ENCODE measurements around the gene TOR1AIP1. TPM values are rescaled to one million over a fixed set of nuclear protein-coding genes. Genes with fewer than 3 reads are reported as not detected.
A peak's percentile ranks its signal among the peaks of the same experiment; 100 is the strongest.
"Not testable (repeated sequence)": the region's sequence is repeated elsewhere in the genome, so short reads cannot be mapped to it uniquely, and the experiment has no call there.

The TOR1AIP1 gene
- total RNA-seq: 10 to 100 TPM; 59.8 to 65.9 (median 65.4) TPM
- 31.6 TPM for polyA plus RNA-seq
- long read RNA-seq, donor 1, full-length matches to known transcripts: 33 of 42 reads
- long read RNA-seq, donor 1, partial matches to known transcripts: 6 of 42 reads
- long read RNA-seq, donor 1, other reads (novel, unspliced or antisense): 3 of 42 reads
- long read RNA-seq, donor 2, full-length matches to known transcripts: 10 of 12 reads
- long read RNA-seq, donor 2, partial matches to known transcripts: 0 of 12 reads
- long read RNA-seq, donor 2, other reads (novel, unspliced or antisense): 2 of 12 reads
- long read RNA-seq, donor 3, full-length matches to known transcripts: 54 of 77 reads
- long read RNA-seq, donor 3, partial matches to known transcripts: 20 of 77 reads
- long read RNA-seq, donor 3, other reads (novel, unspliced or antisense): 3 of 77 reads
- long read RNA-seq, donor 4, full-length matches to known transcripts: 17 of 21 reads
- long read RNA-seq, donor 4, partial matches to known transcripts: 1 of 21 reads
- long read RNA-seq, donor 4, other reads (novel, unspliced or antisense): 3 of 21 reads

- peak within 1 kb of the TSS; percentile 64 for H3K4me3 ChIP-seq (ENCODE audit: low read length)
- no peaks in the 10 kb centered on the region for H3K9me3 ChIP-seq (ENCODE audit: control insufficient read depth, low read length)
- intact Hi-C loops (cut with DNase I): loop anchor here in 1 of 4 donors (10.0 kb wide), 1 partner anchor 72 kb away; the partner anchor contains the start of gene CEP350
- no peaks in the 10 kb centered on the region for H3K4me1 ChIP-seq (ENCODE audit: control insufficient read depth, insufficient read depth, low read length)
- H3K27ac ChIP-seq (ENCODE audit: low read length): peak within 1 kb of the TSS; percentile 97
- peak; percentile 96 to 97 for ATAC-seq
- DNase-seq: peak; percentile 98 to 99 (median 99)
- no peaks in the 10 kb centered on the region for H3K27me3 ChIP-seq (ENCODE audit: control insufficient read depth, insufficient read depth)
- under 1% methylated on average over 72 of the region's 72 CpGs for WGBS
These were observed at the start of gene TOR1AIP1 for GRCh38 chr1:179882253-179883039. TOR1AIP1 (plus strand) TSS chr1:179882285; CDS start chr1:179882503, 218 bp downstream.

GRCh38 chr1:179836686-179837445, 45.2 kb upstream of the TOR1AIP1 start:
- DNase-seq; H3K4me3 ChIP-seq (ENCODE audit: low read length); H3K27me3 ChIP-seq (ENCODE audit: control insufficient read depth, insufficient read depth); H3K9me3 ChIP-seq (ENCODE audit: control insufficient read depth, low read length); H3K4me1 ChIP-seq (ENCODE audit: control insufficient read depth, insufficient read depth, low read length); ATAC-seq; intact Hi-C loops (cut with DNase I); H3K27ac ChIP-seq (ENCODE audit: low read length): not testable (repeated sequence)
- WGBS: 96% methylated on average over 38 of the region's 38 CpGs

- intact Hi-C loops (cut with DNase I): no loop called here
- no peaks in the 10 kb centered on the region for H3K27me3 ChIP-seq (ENCODE audit: control insufficient read depth, insufficient read depth)
- WGBS: 84% methylated on average over 3 of the region's 3 CpGs
- H3K4me3 ChIP-seq (ENCODE audit: low read length): no peak overlapping the region
- no peaks in the 10 kb centered on the region for H3K4me1 ChIP-seq (ENCODE audit: control insufficient read depth, insufficient read depth, low read length)
- ATAC-seq: no peak
- no peaks in the 10 kb centered on the region for H3K9me3 ChIP-seq (ENCODE audit: control insufficient read depth, low read length)
- H3K27ac ChIP-seq (ENCODE audit: low read length): no peak overlapping the region
- DNase-seq: no peak
These were observed 42.0 kb upstream of the TOR1AIP1 start for GRCh38 chr1:179840107-179840506.

- Histone ChIP-seq H3K4me1 (ENCODE audit: control insufficient read depth, insufficient read depth, low read length) (peaks cover 2% of the 10 kb centered on the region), H3K27ac (ENCODE audit: low read length) (no peak overlapping the region), H3K9me3 (ENCODE audit: control insufficient read depth, low read length) (no peaks in the 10 kb centered on the region), H3K27me3 (ENCODE audit: control insufficient read depth, insufficient read depth) (no peaks in the 10 kb centered on the region), H3K4me3 (ENCODE audit: low read length) (no peak overlapping the region)
- WGBS: 92% methylated on average over 3 of the region's 3 CpGs
- DNase-seq: no peak
- no peak for ATAC-seq
- intact Hi-C loops (cut with DNase I): no loop called here
These were observed 33.9 kb upstream of the TOR1AIP1 start for GRCh38 chr1:179848233-179848632.

GRCh38 chr1:179853102-179853501, 29.0 kb upstream of the TOR1AIP1 start:
- Histone ChIP-seq H3K27me3 (ENCODE audit: control insufficient read depth, insufficient read depth) (no peaks in the 10 kb centered on the region), H3K4me3 (ENCODE audit: low read length) (no peak overlapping the region), H3K4me1 (ENCODE audit: control insufficient read depth, insufficient read depth, low read length) (peaks cover 2% of the 10 kb centered on the region), H3K27ac (ENCODE audit: low read length) (no peak overlapping the region), H3K9me3 (ENCODE audit: control insufficient read depth, low read length) (no peaks in the 10 kb centered on the region)
- intact Hi-C loops (cut with DNase I): no loop called here
- no peak for DNase-seq
- ATAC-seq: no peak
- WGBS: 88% methylated on average over 1 of the region's 1 CpG

GRCh38 chr1:179855831-179856230, 26.3 kb upstream of the TOR1AIP1 start:
- WGBS: 95% methylated on average over 4 of the region's 4 CpGs

GRCh38 chr1:179856296-179856695, 25.8 kb upstream of the TOR1AIP1 start:
- ATAC-seq: no peak
- intact Hi-C loops (cut with DNase I): no loop called here

More at GRCh38 chr1:179855831-179856230, 26.3 kb upstream of the TOR1AIP1 start:
- H3K9me3 ChIP-seq (ENCODE audit: control insufficient read depth, low read length); ATAC-seq; H3K27ac ChIP-seq (ENCODE audit: low read length); DNase-seq; H3K4me1 ChIP-seq (ENCODE audit: control insufficient read depth, insufficient read depth, low read length); intact Hi-C loops (cut with DNase I); H3K4me3 ChIP-seq (ENCODE audit: low read length); H3K27me3 ChIP-seq (ENCODE audit: control insufficient read depth, insufficient read depth): not testable (repeated sequence)

GRCh38 chr1:179857009-179857408, 25.1 kb upstream of the TOR1AIP1 start:
- no peaks in the 10 kb centered on the region for H3K4me1 ChIP-seq (ENCODE audit: control insufficient read depth, insufficient read depth, low read length)
- H3K27ac ChIP-seq (ENCODE audit: low read length): no peak overlapping the region
- 91% methylated on average over 4 of the region's 4 CpGs for WGBS
- H3K9me3 ChIP-seq (ENCODE audit: control insufficient read depth, low read length): no peaks in the 10 kb centered on the region
- DNase-seq (no peak), ATAC-seq (no peak)
- intact Hi-C loops (cut with DNase I): no loop called here
- no peak overlapping the region for H3K4me3 ChIP-seq (ENCODE audit: low read length)
- no peaks in the 10 kb centered on the region for H3K27me3 ChIP-seq (ENCODE audit: control insufficient read depth, insufficient read depth)

More at GRCh38 chr1:179856296-179856695, 25.8 kb upstream of the TOR1AIP1 start:
- H3K4me1 ChIP-seq (ENCODE audit: control insufficient read depth, insufficient read depth, low read length): no peaks in the 10 kb centered on the region
- 95% methylated on average over 2 of the region's 2 CpGs for WGBS
- no peak overlapping the region for H3K4me3 ChIP-seq (ENCODE audit: low read length)
- H3K27me3 ChIP-seq (ENCODE audit: control insufficient read depth, insufficient read depth): no peaks in the 10 kb centered on the region
- DNase-seq: no peak
- no peaks in the 10 kb centered on the region for H3K9me3 ChIP-seq (ENCODE audit: control insufficient read depth, low read length)
- H3K27ac ChIP-seq (ENCODE audit: low read length): no peak overlapping the region

GRCh38 chr1:179860652-179861051, 21.4 kb upstream of the TOR1AIP1 start:
- Histone ChIP-seq H3K4me3 (ENCODE audit: low read length) (no peak overlapping the region), H3K27me3 (ENCODE audit: control insufficient read depth, insufficient read depth) (no peaks in the 10 kb centered on the region), H3K27ac (ENCODE audit: low read length) (no peak overlapping the region), H3K9me3 (ENCODE audit: control insufficient read depth, low read length) (no peaks in the 10 kb centered on the region), H3K4me1 (ENCODE audit: control insufficient read depth, insufficient read depth, low read length) (no peaks in the 10 kb centered on the region)
- intact Hi-C loops (cut with DNase I): loop anchor here in 2 of 4 donors (10.0 kb wide), 1 partner anchor 314 kb away; no protein-coding TSS in a partner anchor
- ATAC-seq (no peak), DNase-seq (no peak)
- 81% methylated on average over 3 of the region's 3 CpGs for WGBS

- H3K4me1 ChIP-seq (ENCODE audit: control insufficient read depth, insufficient read depth, low read length): no peaks in the 10 kb centered on the region
- no peaks in the 10 kb centered on the region for H3K27me3 ChIP-seq (ENCODE audit: control insufficient read depth, insufficient read depth)
- DNase-seq (no peak), ATAC-seq (peak in 1 of 2 donors; percentile 31)
- intact Hi-C loops (cut with DNase I): loop anchor here in 2 of 4 donors (10.0 kb wide), 1 partner anchor 309 kb away; no protein-coding TSS in a partner anchor
- 69% methylated on average over 6 of the region's 6 CpGs for WGBS
- H3K27ac ChIP-seq (ENCODE audit: low read length): no peak overlapping the region
- H3K9me3 ChIP-seq (ENCODE audit: control insufficient read depth, low read length): no peaks in the 10 kb centered on the region
- H3K4me3 ChIP-seq (ENCODE audit: low read length): no peak overlapping the region
These were observed 16.7 kb upstream of the TOR1AIP1 start for GRCh38 chr1:179865377-179865776.

Data from right cardiac atrium (tissue), 5 donors.